ENCODE measurements around the gene ZFYVE27.

GRCh38 chr10:97764519-97764931 is 27.6 kb downstream of the ZFYVE27 start:
- TF ChIP-seq, protein P1, sequence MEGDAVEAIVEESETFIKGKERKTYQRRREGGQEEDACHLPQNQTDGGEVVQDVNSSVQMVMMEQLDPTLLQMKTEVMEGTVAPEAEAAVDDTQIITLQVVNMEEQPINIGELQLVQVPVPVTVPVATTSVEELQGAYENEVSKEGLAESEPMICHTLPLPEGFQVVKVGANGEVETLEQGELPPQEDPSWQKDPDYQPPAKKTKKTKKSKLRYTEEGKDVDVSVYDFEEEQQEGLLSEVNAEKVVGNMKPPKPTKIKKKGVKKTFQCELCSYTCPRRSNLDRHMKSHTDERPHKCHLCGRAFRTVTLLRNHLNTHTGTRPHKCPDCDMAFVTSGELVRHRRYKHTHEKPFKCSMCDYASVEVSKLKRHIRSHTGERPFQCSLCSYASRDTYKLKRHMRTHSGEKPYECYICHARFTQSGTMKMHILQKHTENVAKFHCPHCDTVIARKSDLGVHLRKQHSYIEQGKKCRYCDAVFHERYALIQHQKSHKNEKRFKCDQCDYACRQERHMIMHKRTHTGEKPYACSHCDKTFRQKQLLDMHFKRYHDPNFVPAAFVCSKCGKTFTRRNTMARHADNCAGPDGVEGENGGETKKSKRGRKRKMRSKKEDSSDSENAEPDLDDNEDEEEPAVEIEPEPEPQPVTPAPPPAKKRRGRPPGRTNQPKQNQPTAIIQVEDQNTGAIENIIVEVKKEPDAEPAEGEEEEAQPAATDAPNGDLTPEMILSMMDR (optimal IDR thresholded peaks at IDR 0.05 in 1 of 3, IDR thresholded peaks at IDR 0.05 in 1 of 3, conservative IDR thresholded peaks at IDR 0.05 in 1 of 3; ENCODE audit: extremely low read depth in 1 of 3, insufficient read depth in 2 of 3, low read length in 3 of 3): no peak
- TF ChIP-seq EZH2 (IDR thresholded peaks at IDR 0.05; ENCODE audit: low read length): no peak

Measured in keratinocyte (primary cell).